HCT116 (cell line): ENCODE measurements around the gene AK5. TPM values are rescaled to one million over a fixed set of nuclear protein-coding genes. Genes with fewer than 3 reads are reported as not detected.

Experiments used
- ATAC-seq: fragments of 200-7000 bp; cut with Tn5 transposase; 2 replicates; pipeline ENCODE4 v1.9.1; 2020; ENCODE audit warnings: mild to moderate bottlenecking, moderate library complexity
- BruUV-seq: library from RNA; stranded (reverse); fragments of 400-500 nt; replicated peaks from 2 replicates; lab custom pipeline; 2021; lab: Mats Ljungman, UMichigan
- CTCF ChIA-PET: fragments of 300-600 bp; sonication (Branson Sonifier 250); formaldehyde crosslinking; loops from one replicate; lab custom pipeline; 2021; ENCODE audit warnings: antibody characterized with exemption; lab: Charles Lee
- POLR2A ChIA-PET: fragments of 300-600, 350-600 bp; sonication (Branson Sonifier 250); formaldehyde crosslinking; loops from one replicate; lab custom pipeline; 2021; ENCODE audit warnings: antibody characterized with exemption; lab: Charles Lee
- RAD21 ChIA-PET, 2 experiments: fragments of 300-600 bp; sonication (Branson Sonifier 250); formaldehyde crosslinking; loops; one replicate each; lab custom pipeline; 2023; ENCODE audit warnings: low total read pairs in 2 of 2; ENCODE audit not compliant: uncharacterized antibody in 2 of 2, unreplicated experiment in 2 of 2, low non-redundant PET in 1 of 2; lab: Charles Lee
- DNase-seq: peaks from one replicate; pipeline ENCODE4 v3.0.0-alpha.2; 2010; ENCODE audit warnings: low read depth, low spot score
- H2AFZ ChIP-seq: fragments of 200-600 bp; shearing (Covaris generic), sonication (generic); 2 replicates; pipeline ENCODE4 v1.6.1; 2017; ENCODE audit warnings: low read depth, mixed run types, mixed read lengths, antibody characterized with exemption, low read length; ENCODE audit not compliant: poor library complexity, severe bottlenecking
- H3K27ac ChIP-seq: 2 replicates; pipeline ENCODE4 v1.5.1; 2012; ENCODE audit warnings: low read depth, low read length
- H3K27me3 ChIP-seq: fragments of 200-600 bp; sonication (generic); 2 replicates; pipeline ENCODE4 v1.6.1; 2016; ENCODE audit warnings: mixed run types, low read length, mixed read lengths; ENCODE audit not compliant: insufficient read depth
- H3K36me3 ChIP-seq, 2 experiments: fragments of 200-500 bp in 1 of 2; fragments of 200-600 bp in 1 of 2; sonication (Bioruptor generic) in 1 of 2; sonication (generic) in 1 of 2; 2 replicates each; pipeline versions ENCODE4 v1.5.1 to v1.6.1; 2014 to 2016; ENCODE audit warnings: low read length in 2 of 2, inconsistent platforms in 1 of 2, mixed read lengths in 1 of 2, mixed run types in 1 of 2; ENCODE audit not compliant: insufficient read depth in 2 of 2, control insufficient read depth in 1 of 2
- H3K4me1 ChIP-seq, 2 experiments: fragments of 200-600 bp in 1 of 2; sonication (generic) in 1 of 2; 2 replicates each; pipeline versions ENCODE4 v1.5.1 to v1.6.1; 2012 to 2017; ENCODE audit warnings: low read length in 2 of 2, inconsistent platforms in 1 of 2, mild to moderate bottlenecking in 1 of 2, mixed read lengths in 1 of 2, mixed run types in 1 of 2, moderate library complexity in 1 of 2; ENCODE audit not compliant: insufficient read depth in 2 of 2, control insufficient read depth in 1 of 2
- H3K4me2 ChIP-seq: fragments of 200-600 bp; sonication (generic); 2 replicates; pipeline ENCODE4 v1.6.1; 2017; ENCODE audit warnings: mixed run types, low read length, mixed read lengths
- H3K4me3 ChIP-seq, 2 experiments: fragments of 200-600 bp in 1 of 2; sonication (generic) in 1 of 2; replicated peaks in 1 of 2; 2 replicates each; pipeline ENCODE4 v1.5.1; 2011 to 2016; ENCODE audit warnings: low read length in 2 of 2, control low read depth in 1 of 2, low read depth in 1 of 2, mild to moderate bottlenecking in 1 of 2, mixed read lengths in 1 of 2, mixed run types in 1 of 2
- H3K79me2 ChIP-seq: fragments of 200-600 bp; sonication (generic); 2 replicates; pipeline ENCODE4 v1.6.1; 2017; ENCODE audit warnings: mild to moderate bottlenecking, mixed run types, low read length, moderate library complexity, mixed read lengths; ENCODE audit not compliant: insufficient read depth
- H3K9ac ChIP-seq: fragments of 200-600 bp; sonication (generic); 2 replicates; pipeline ENCODE4 v1.6.1; 2016; ENCODE audit warnings: low read length, mixed read lengths
- H3K9me2 ChIP-seq: fragments of 200-600 bp; sonication (generic), shearing (Covaris generic); 2 replicates; pipeline ENCODE4 v1.6.1; 2017; ENCODE audit warnings: mixed run types, mild to moderate bottlenecking, moderate library complexity; ENCODE audit not compliant: insufficient read depth
- H3K9me3 ChIP-seq, 2 experiments: fragments of 200-500 bp in 1 of 2; fragments of 200-600 bp in 1 of 2; sonication (Bioruptor generic) in 1 of 2; sonication (generic) in 1 of 2; 2 replicates each; pipeline ENCODE4 v1.6.1; 2014 to 2017; ENCODE audit warnings: low read length in 2 of 2, mixed read lengths in 2 of 2, inconsistent platforms in 1 of 2, low read depth in 1 of 2, mild to moderate bottlenecking in 1 of 2, mixed run types in 1 of 2, moderate library complexity in 1 of 2; ENCODE audit not compliant: control insufficient read depth in 1 of 2, insufficient read depth in 1 of 2
- H4K20me1 ChIP-seq: fragments of 200-600 bp; sonication (generic), shearing (Covaris generic); 2 replicates; pipeline ENCODE4 v1.6.1; 2017; ENCODE audit warnings: mixed run types, mild to moderate bottlenecking, moderate library complexity; ENCODE audit not compliant: insufficient read depth
- ATF3 ChIP-seq: IDR thresholded peaks from 2 replicates; pipeline ENCODE4 v1.6.1; 2012
- CEBPB ChIP-seq: IDR thresholded peaks from 2 replicates; pipeline ENCODE4 v1.6.1; 2012; ENCODE audit warnings: low read depth
- CTCF ChIP-seq, 3 experiments: fragments of 200-600 bp in 1 of 3; sonication (generic) in 1 of 3; IDR thresholded peaks in 2 of 3; conservative IDR thresholded peaks in 1 of 3; 2 replicates each; pipeline ENCODE4 v1.5.1; 2012 to 2017; ENCODE audit warnings: low read depth in 2 of 3, low read length in 2 of 3, antibody characterized with exemption in 1 of 3, borderline replicate concordance in 1 of 3, control low read depth in 1 of 3, mild to moderate bottlenecking in 1 of 3, mixed read lengths in 1 of 3, mixed run types in 1 of 3, moderate library complexity in 1 of 3; ENCODE audit not compliant: insufficient read depth in 1 of 3
- EZH2 ChIP-seq: fragments of 200-600 bp; sonication (generic); IDR thresholded peaks from 2 replicates; pipeline ENCODE4 v1.6.1; 2017; ENCODE audit warnings: antibody characterized with exemption, mixed run types
- EZH2phosphoT487 ChIP-seq: fragments of 200-600 bp; IDR thresholded peaks from 2 replicates; pipeline ENCODE4 v1.6.1; 2018; ENCODE audit warnings: antibody characterized with exemption, borderline replicate concordance
- FOSL1 ChIP-seq: IDR thresholded peaks from 2 replicates; pipeline ENCODE4 v1.6.1; 2012; ENCODE audit warnings: low read depth
- JUND ChIP-seq: IDR thresholded peaks from 2 replicates; pipeline ENCODE4 v1.6.1; 2012
- SIN3A ChIP-seq: IDR thresholded peaks from 2 replicates; pipeline ENCODE4 v1.6.1; 2012; ENCODE audit warnings: low read depth
- SP1 ChIP-seq: IDR thresholded peaks from 2 replicates; pipeline ENCODE4 v1.6.1; 2012; ENCODE audit warnings: low read depth
- SRF ChIP-seq: IDR thresholded peaks from 2 replicates; pipeline ENCODE4 v1.6.1; 2012; ENCODE audit warnings: low read depth
- TCF7L2 ChIP-seq: IDR thresholded peaks from 2 replicates; pipeline ENCODE4 v1.7.0; 2011; ENCODE audit warnings: borderline replicate concordance, inconsistent platforms; ENCODE audit not compliant: insufficient read depth, insufficient read length; ENCODE audit errors: extremely low read depth
- YY1 ChIP-seq: IDR thresholded peaks from 2 replicates; pipeline ENCODE4 v1.6.1; 2011; ENCODE audit warnings: low read length, low read depth, moderate library complexity, mild to moderate bottlenecking; ENCODE audit not compliant: insufficient replicate concordance; ENCODE audit errors: extremely low read depth
- ZBTB33 ChIP-seq: IDR thresholded peaks from 2 replicates; pipeline ENCODE4 v1.6.1; 2011; ENCODE audit warnings: mild to moderate bottlenecking, low read length, moderate library complexity; ENCODE audit not compliant: insufficient replicate concordance; ENCODE audit errors: extremely low read depth
- ZFX ChIP-seq: fragments of 450-650 bp; IDR thresholded peaks from 2 replicates; pipeline ENCODE4 v1.6.1; 2017
- ZNF274 ChIP-seq: fragments of 200-500 bp; sonication (Bioruptor generic); IDR thresholded peaks from 2 replicates; pipeline ENCODE4 v1.6.1; 2014; ENCODE audit warnings: mild to moderate bottlenecking, low read depth, low read length, inconsistent platforms
- intact Hi-C: fragments of 100-400 bp; cut with micrococcal nuclease; formaldehyde crosslinking; loops from 2 replicates; pipeline ENCODE4 v1.10.0; 2022
- total RNA-seq: library from RNA; stranded (reverse); gene quantifications from one replicate; pipeline ENCODE4 v1.2.1, GENCODE V29; 2021; ENCODE audit not compliant: unreplicated experiment
- TF ChIP-seq, protein P1 (sequence below): IDR thresholded peaks from 2 replicates; pipeline ENCODE4 v1.6.1; 2012

AK5 gene
- total RNA-seq, 1 experiment from 2014 or later = 0.22 TPM

GRCh38 chr1:77394166-77394565, 112.3 kb downstream of the AK5 start (continued):
- no peak for TF ChIP-seq ATF3
- TF ChIP-seq, protein P1, sequence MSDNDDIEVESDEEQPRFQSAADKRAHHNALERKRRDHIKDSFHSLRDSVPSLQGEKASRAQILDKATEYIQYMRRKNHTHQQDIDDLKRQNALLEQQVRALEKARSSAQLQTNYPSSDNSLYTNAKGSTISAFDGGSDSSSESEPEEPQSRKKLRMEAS = no peak
- no peak for TF ChIP-seq CTCF (IDR thresholded peaks at IDR 0.05 in 2 of 3, conservative IDR thresholded peaks at IDR 0.05 in 1 of 3; ENCODE audit: borderline replicate concordance in 1 of 3, insufficient read depth in 1 of 3, low read depth in 2 of 3, low read length in 2 of 3)
- no peak for TF ChIP-seq ZFX
- no peak for TF ChIP-seq EZH2
- no peak for TF ChIP-seq YY1

GRCh38 chr1:77395051-77395450, 113.2 kb downstream of the AK5 start:
- H3K27ac ChIP-seq = no peak overlapping the region
- intact Hi-C loops = no loop called here
- no peak overlapping the region for H2AFZ ChIP-seq
- no peak for ATAC-seq
- no peaks in the 10 kb centered on the region for H3K9me2 ChIP-seq
- H4K20me1 ChIP-seq = no peaks in the 10 kb centered on the region
- H3K27me3 ChIP-seq = no peaks in the 10 kb centered on the region
- no TSS peak for BruUV-seq
- H3K36me3 ChIP-seq = no peaks in the 10 kb centered on the region
- ChIA-PET CTCF (no interaction called here), RAD21 (no interaction called here), POLR2A (no interaction called here)
- H3K4me1 ChIP-seq = no peaks in the 10 kb centered on the region
- H3K9me3 ChIP-seq = no peaks in the 10 kb centered on the region
- no peak for DNase-seq
- H3K9ac ChIP-seq = no peak overlapping the region
- no peak overlapping the region for H3K4me3 ChIP-seq
- no peaks in the 10 kb centered on the region for H3K79me2 ChIP-seq
- no peak overlapping the region for H3K4me2 ChIP-seq
- no peak for TF ChIP-seq SP1
- TF ChIP-seq EZH2 = no peak
- TF ChIP-seq ATF3 = no peak
- TF ChIP-seq, protein P1 = no peak
- no peak for TF ChIP-seq CTCF (IDR thresholded peaks at IDR 0.05 in 2 of 3, conservative IDR thresholded peaks at IDR 0.05 in 1 of 3; ENCODE audit: borderline replicate concordance in 1 of 3, insufficient read depth in 1 of 3, low read depth in 2 of 3, low read length in 2 of 3)
- TF ChIP-seq EZH2phosphoT487 = no peak
- TF ChIP-seq TCF7L2 = no peak
- no peak for TF ChIP-seq ZNF274
- no peak for TF ChIP-seq CEBPB
- TF ChIP-seq SRF = no peak
- TF ChIP-seq ZBTB33 = no peak
- no peak for TF ChIP-seq FOSL1
- TF ChIP-seq JUND = no peak
- TF ChIP-seq SIN3A = no peak
- TF ChIP-seq, all 23 proteins: peak for 0
